PC-3 (cell line): Measurements from ENCODE around the gene VTI1A.

Source experiments
- CTCF ChIP-seq: fragments of 300-600 bp; sonication (generic); conservative IDR thresholded peaks from 2 replicates; pipeline ENCODE4 v1.5.1; 2017; ENCODE audit warnings: antibody characterized with exemption, low read depth, mild to moderate bottlenecking, low read length
- EZH2 ChIP-seq: fragments of 300-600 bp; sonication (generic); IDR thresholded peaks from one replicate; pipeline ENCODE4 v1.6.1; 2017; ENCODE audit warnings: antibody characterized with exemption, mild to moderate bottlenecking, low read length; ENCODE audit not compliant: unreplicated experiment
- EZH2phosphoT487 ChIP-seq: fragments of 300-600 bp; sonication (generic); IDR thresholded peaks from 2 replicates; pipeline ENCODE4 v1.6.1; 2018; ENCODE audit warnings: mild to moderate bottlenecking, antibody characterized with exemption, low read length, borderline replicate concordance

- TF ChIP-seq CTCF (no peak), EZH2 (no peak), EZH2phosphoT487 (no peak)
These were observed 85.2 kb downstream of the VTI1A start for GRCh38 chr10:112532189-112532588.
